Trophoblast cell (in vitro differentiated cells and primary cell): Measurements from ENCODE around the gene LPA.
A peak's percentile ranks its signal among the peaks of the same experiment; 100 is the strongest.
"Not testable (repeated sequence)": the region's sequence is repeated elsewhere in the genome, so short reads cannot be mapped to it uniquely, and the experiment has no call there.

Experiments
- DNase-seq, 2 donors: peaks; one replicate each; pipeline ENCODE4 v3.0.0-alpha.2; 2016
- H2AFZ ChIP-seq: 2 replicates; pipeline ENCODE4 v1.6.1; 2013; ENCODE audit warnings: low read length, moderate library complexity, mild to moderate bottlenecking; ENCODE audit not compliant: insufficient read depth, poor library complexity
- H2AK5ac ChIP-seq: 2 replicates; pipeline ENCODE4 v1.6.1; 2013; ENCODE audit warnings: mild to moderate bottlenecking, low read length
- H2BK120ac ChIP-seq: 2 replicates; pipeline ENCODE4 v1.6.1; 2013; ENCODE audit warnings: low read length, mild to moderate bottlenecking, moderate library complexity; ENCODE audit not compliant: insufficient read depth, poor library complexity
- H2BK12ac ChIP-seq: 2 replicates; pipeline ENCODE4 v1.6.1; 2013; ENCODE audit warnings: mild to moderate bottlenecking, low read length, moderate library complexity
- H2BK5ac ChIP-seq: 2 replicates; pipeline ENCODE4 v1.6.1; 2013; ENCODE audit warnings: low read length, low read depth, moderate library complexity, mild to moderate bottlenecking; ENCODE audit not compliant: poor library complexity
- H3K14ac ChIP-seq: 2 replicates; pipeline ENCODE4 v1.6.1; 2013; ENCODE audit warnings: mild to moderate bottlenecking, low read length
- H3K18ac ChIP-seq: 2 replicates; pipeline ENCODE4 v1.6.1; 2013; ENCODE audit warnings: mild to moderate bottlenecking, low read length
- H3K23ac ChIP-seq: 2 replicates; pipeline ENCODE4 v1.6.1; 2013; ENCODE audit warnings: low read length
- H3K27ac ChIP-seq: 2 replicates; pipeline ENCODE4 v1.5.1; 2013; ENCODE audit warnings: low read depth, mild to moderate bottlenecking, inconsistent platforms, low read length, moderate library complexity
- H3K27me3 ChIP-seq: 2 replicates; pipeline ENCODE4 v1.6.1; 2013; ENCODE audit warnings: inconsistent platforms, mild to moderate bottlenecking, low read length, moderate library complexity; ENCODE audit not compliant: insufficient read depth
- H3K36me3 ChIP-seq, 2 experiments: 1 replicate in 1 of 2; 2 replicates in 1 of 2; pipeline ENCODE4 v1.6.1; 2013; ENCODE audit warnings: low read length in 2 of 2, mild to moderate bottlenecking in 2 of 2, moderate library complexity in 1 of 2; ENCODE audit not compliant: insufficient read depth in 2 of 2, control insufficient read depth in 1 of 2
- H3K4ac ChIP-seq: 2 replicates; pipeline ENCODE4 v1.6.1; 2013; ENCODE audit warnings: low read depth, mild to moderate bottlenecking, low read length, moderate library complexity
- H3K4me1 ChIP-seq, 2 experiments: 1 replicate in 1 of 2; 2 replicates in 1 of 2; pipeline ENCODE4 v1.6.1; 2013; ENCODE audit warnings: low read length in 2 of 2, mild to moderate bottlenecking in 2 of 2, moderate library complexity in 1 of 2; ENCODE audit not compliant: insufficient read depth in 2 of 2, control insufficient read depth in 1 of 2
- H3K4me2 ChIP-seq: 2 replicates; pipeline ENCODE4 v1.6.1; 2013; ENCODE audit warnings: inconsistent platforms, mild to moderate bottlenecking, low read length, moderate library complexity
- H3K4me3 ChIP-seq: 2 replicates; pipeline ENCODE4 v1.5.1; 2013; ENCODE audit warnings: mild to moderate bottlenecking, low read depth, low read length, inconsistent platforms
- H3K79me1 ChIP-seq: one replicate; pipeline ENCODE4 v1.6.1; 2013; ENCODE audit warnings: low read length
- H3K79me2 ChIP-seq: 2 replicates; pipeline ENCODE4 v1.6.1; 2013; ENCODE audit warnings: low read length, mild to moderate bottlenecking; ENCODE audit not compliant: control insufficient read depth, insufficient read depth, poor library complexity
- H3K9ac ChIP-seq: 2 replicates; pipeline ENCODE4 v1.6.1; 2013; ENCODE audit warnings: mild to moderate bottlenecking, low read length
- H3K9me3 ChIP-seq: 2 replicates; pipeline ENCODE4 v1.6.1; 2013; ENCODE audit warnings: low read depth, mild to moderate bottlenecking, control low read depth, inconsistent platforms, low read length; ENCODE audit not compliant: insufficient read depth
- H4K12ac ChIP-seq: 2 replicates; pipeline ENCODE4 v1.6.1; 2013; ENCODE audit warnings: low read depth, mild to moderate bottlenecking, low read length, moderate library complexity
- H4K8ac ChIP-seq: 2 replicates; pipeline ENCODE4 v1.6.1; 2013; ENCODE audit warnings: low read depth, mild to moderate bottlenecking, low read length, moderate library complexity
- H4K91ac ChIP-seq: one replicate; pipeline ENCODE4 v1.6.1; 2013; ENCODE audit warnings: low read depth, mild to moderate bottlenecking, low read length, moderate library complexity
- WGBS: extraction: QIAGEN DNeasy Blood & Tissue Kit; methylation state at CpG from one replicate; pipeline ENCODE4 v1.1.7; 2013; ENCODE audit warnings: missing lambda C conversion rate; ENCODE audit not compliant: insufficient read length, insufficient coverage; ENCODE audit errors: extremely low coverage; 5-methylcytosine and 5-hydroxymethylcytosine counted together

Gene LPA

GRCh38 chr6:160685101-160685761 lies 21.2 kb upstream of the LPA start:
- H3K4me3 ChIP-seq, H2BK5ac ChIP-seq, H3K4me1 ChIP-seq, H2AK5ac ChIP-seq, H2BK12ac ChIP-seq, H3K27ac ChIP-seq, H3K9ac ChIP-seq, H4K8ac ChIP-seq, H3K36me3 ChIP-seq, H3K79me1 ChIP-seq, H3K27me3 ChIP-seq, H2AFZ ChIP-seq, H3K9me3 ChIP-seq, H3K18ac ChIP-seq, H3K14ac ChIP-seq, H3K23ac ChIP-seq, H3K79me2 ChIP-seq, H3K4me2 ChIP-seq, DNase-seq, H2BK120ac ChIP-seq, H4K12ac ChIP-seq, H3K4ac ChIP-seq, H4K91ac ChIP-seq: not testable (repeated sequence)
- no CpG with 5 or more reads among the region's 32 CpGs for WGBS

GRCh38 chr6:160679402-160679769 lies 15.3 kb upstream of the LPA start:
- DNase-seq: no peak
- Histone ChIP-seq H4K91ac (no peak overlapping the region), H3K4ac (no peak overlapping the region), H3K9ac (no peak overlapping the region), H3K4me2 (peak overlapping the region; percentile 76), H3K79me1 (no peaks in the 10 kb centered on the region), H2AFZ (no peak overlapping the region), H2BK12ac (no peak overlapping the region), H2BK120ac (no peak overlapping the region), H3K14ac (no peak overlapping the region), H3K9me3 (peaks cover 4% of the 10 kb centered on the region), H3K18ac (no peak overlapping the region), H3K4me3 (peak overlapping the region; percentile 47), H3K36me3 (no peaks in the 10 kb centered on the region), H2BK5ac (no peak overlapping the region), H2AK5ac (no peak overlapping the region), H3K27ac (no peak overlapping the region), H3K27me3 (no peaks in the 10 kb centered on the region), H3K23ac (no peak overlapping the region), H3K79me2 (no peaks in the 10 kb centered on the region), H4K12ac (no peak overlapping the region), H4K8ac (no peak overlapping the region), H3K4me1 (no peaks in the 10 kb centered on the region)
- WGBS: no CpG with 5 or more reads among the region's 14 CpGs

- Histone ChIP-seq H4K8ac (no peak overlapping the region), H2BK12ac (no peak overlapping the region)
These were observed 14.8 kb upstream of the LPA start for GRCh38 chr6:160678744-160679401.

GRCh38 chr6:160678230-160678629 lies 14.2 kb upstream of the LPA start:
- Histone ChIP-seq H3K79me1 (no peaks in the 10 kb centered on the region), H2AK5ac (no peak overlapping the region), H3K27ac (no peak overlapping the region), H3K4me3 (no peak overlapping the region), H4K91ac (no peak overlapping the region), H2AFZ (no peak overlapping the region), H4K12ac (no peak overlapping the region), H3K4ac (no peak overlapping the region), H3K4me2 (no peak overlapping the region), H2BK5ac (no peak overlapping the region), H4K8ac (no peak overlapping the region), H3K4me1 (no peaks in the 10 kb centered on the region), H3K27me3 (no peaks in the 10 kb centered on the region), H3K18ac (no peak overlapping the region), H3K23ac (no peak overlapping the region), H3K79me2 (no peaks in the 10 kb centered on the region), H2BK12ac (no peak overlapping the region), H3K36me3 (no peaks in the 10 kb centered on the region), H2BK120ac (no peak overlapping the region), H3K9ac (no peak overlapping the region), H3K14ac (no peak overlapping the region), H3K9me3 (peaks cover 4% of the 10 kb centered on the region)
- no peak for DNase-seq
- no CpG with 5 or more reads among the region's 4 CpGs for WGBS

More at GRCh38 chr6:160678744-160679401, 14.8 kb upstream of the LPA start:
- no peaks in the 10 kb centered on the region for H3K36me3 ChIP-seq
- no peak overlapping the region for H3K23ac ChIP-seq
- no peak overlapping the region for H2AFZ ChIP-seq
- no peaks in the 10 kb centered on the region for H3K4me1 ChIP-seq
- H3K4me3 ChIP-seq: peak overlapping the region; percentile 47
- no peak overlapping the region for H3K4ac ChIP-seq
- DNase-seq: no peak
- peak overlapping the region; percentile 76 for H3K4me2 ChIP-seq
- peaks cover 4% of the 10 kb centered on the region for H3K9me3 ChIP-seq
- H4K91ac ChIP-seq: no peak overlapping the region
- H4K12ac ChIP-seq: no peak overlapping the region
- no peaks in the 10 kb centered on the region for H3K27me3 ChIP-seq
- H2BK5ac ChIP-seq: no peak overlapping the region
- H2AK5ac ChIP-seq: no peak overlapping the region
- no CpG with 5 or more reads among the region's 42 CpGs for WGBS
- no peak overlapping the region for H2BK120ac ChIP-seq
- H3K14ac ChIP-seq: no peak overlapping the region
- no peak overlapping the region for H3K9ac ChIP-seq
- H3K27ac ChIP-seq: no peak overlapping the region
- no peaks in the 10 kb centered on the region for H3K79me1 ChIP-seq
- H3K79me2 ChIP-seq: no peaks in the 10 kb centered on the region
- no peak overlapping the region for H3K18ac ChIP-seq
